HepG2 (cell line): ENCODE results near the gene GABRB1. TPM values are rescaled to one million over a fixed set of nuclear protein-coding genes. Genes with fewer than 3 reads are reported as not detected.

Experiments
- ATAC-seq: fragments of 200-7000 bp; cut with Tn5 transposase; 3 replicates; pipeline ENCODE4 v1.9.1; 2020; ENCODE audit warnings: mild to moderate bottlenecking, moderate library complexity
- BruUV-seq: library from RNA; stranded (reverse); fragments of 400-500 nt; replicated peaks from 2 replicates; lab custom pipeline; 2021; lab: Mats Ljungman, UMichigan
- CTCF ChIA-PET: fragments of 300-600 bp; formaldehyde crosslinking; extraction: SDS; loops from one replicate; lab custom pipeline; 2021; ENCODE audit warnings: low total read pairs, inconsistent platforms, low intra/inter-chr PET ratio; lab: Yijun Ruan, JAX
- POLR2A ChIA-PET: fragments of 350-600 bp; sonication (Branson Sonifier 250); formaldehyde crosslinking; loops from one replicate; lab custom pipeline; 2020; ENCODE audit warnings: antibody characterized with exemption, inconsistent platforms; lab: Yijun Ruan, JAX
- DNase-seq: peaks from one replicate; pipeline ENCODE4 v3.0.0-alpha.2; 2015; ENCODE audit warnings: low spot score
- FAIRE-seq: peaks from 3 replicates; lab custom pipeline; 2011; peaks lifted over from hg19 to GRCh38; lab: Jason Lieb, UNC
- H2AFZ ChIP-seq: one replicate; pipeline ENCODE4 v1.6.1; 2011; ENCODE audit warnings: low read length, inconsistent platforms
- H3K27ac ChIP-seq: fragments of 300-600 bp; 3 replicates; pipeline ENCODE4 v1.8.0; 2011; ENCODE audit warnings: mixed run types, mild to moderate bottlenecking, mixed read lengths, low read length, inconsistent platforms; ENCODE audit not compliant: insufficient read depth; ENCODE audit errors: extremely low read length
- H3K27me3 ChIP-seq, 2 experiments: fragments of 200-600 bp in 1 of 2; 2 replicates in 1 of 2; 3 replicates in 1 of 2; pipeline versions ENCODE4 v1.6.0 to v1.8.0; 2011; ENCODE audit warnings: low read length in 2 of 2, mild to moderate bottlenecking in 2 of 2, moderate library complexity in 2 of 2, inconsistent platforms in 1 of 2; ENCODE audit not compliant: insufficient read depth in 2 of 2, control insufficient read depth in 1 of 2
- H3K36me3 ChIP-seq, 2 experiments: fragments of 200-600 bp in 1 of 2; replicated peaks in 1 of 2; 2 replicates in 1 of 2; 3 replicates in 1 of 2; pipeline versions ENCODE4 v1.5.1 to v1.8.0; 2011; ENCODE audit warnings: low read length in 2 of 2, inconsistent platforms in 1 of 2; ENCODE audit not compliant: insufficient read depth in 2 of 2, control insufficient read depth in 1 of 2
- H3K4me1 ChIP-seq: 2 replicates; pipeline ENCODE4 v1.5.1; 2012; ENCODE audit warnings: low read length, inconsistent platforms; ENCODE audit not compliant: insufficient read depth
- H3K4me2 ChIP-seq: 2 replicates; pipeline ENCODE4 v1.6.0; 2011; ENCODE audit warnings: low read depth, low read length, inconsistent platforms
- H3K4me3 ChIP-seq, 3 experiments: fragments of 200-600 bp in 1 of 3; sonication (generic), shearing (Covaris generic) in 1 of 3; replicated peaks in 1 of 3; 2 replicates each; pipeline ENCODE4 v1.5.1; 2011 to 2016; ENCODE audit warnings: low read length in 3 of 3, inconsistent platforms in 2 of 3, low read depth in 2 of 3, mild to moderate bottlenecking in 2 of 3, control low read depth in 1 of 3, mixed read lengths in 1 of 3; ENCODE audit not compliant: insufficient read depth in 1 of 3
- H3K79me2 ChIP-seq: one replicate; pipeline ENCODE4 v1.6.1; 2011; ENCODE audit warnings: low read length, inconsistent platforms; ENCODE audit not compliant: insufficient read depth
- H3K9ac ChIP-seq: 2 replicates; pipeline ENCODE4 v1.6.0; 2011; ENCODE audit warnings: mild to moderate bottlenecking, low read depth, low read length, inconsistent platforms; ENCODE audit not compliant: insufficient read depth
- H3K9me3 ChIP-seq: 2 replicates; pipeline ENCODE4 v1.5.1; 2012; ENCODE audit warnings: mild to moderate bottlenecking, low read length
- H4K20me1 ChIP-seq: 2 replicates; pipeline ENCODE4 v1.6.0; 2011; ENCODE audit warnings: inconsistent platforms, mild to moderate bottlenecking, low read length, moderate library complexity; ENCODE audit not compliant: insufficient read depth
- ATF4 ChIP-seq, 2 experiments: fragments of 450-650 bp in 1 of 2; sonication (generic) in 1 of 2; formaldehyde crosslinking; IDR thresholded peaks; 2 replicates each; pipeline versions ENCODE4 v1.5.0 to v1.8.0; 2020 to 2022; ENCODE audit warnings: mild to moderate bottlenecking in 1 of 2, missing genetic modification reagents in 1 of 2
- CHD2 ChIP-seq: IDR thresholded peaks from 2 replicates; pipeline ENCODE4 v1.6.1; 2011; ENCODE audit warnings: low read depth, low read length, improper control_type of control experiment
- FIP1L1 ChIP-seq: fragments of 200-400 bp; formaldehyde crosslinking; IDR thresholded peaks from 2 replicates; pipeline ENCODE4 v1.6.1; 2018; ENCODE audit warnings: low read depth, mild to moderate bottlenecking, low read length, moderate library complexity, borderline replicate concordance; ENCODE audit not compliant: insufficient read depth
- GLMP ChIP-seq: sonication (generic); formaldehyde crosslinking; IDR thresholded peaks from 2 replicates; pipeline ENCODE4 v1.9.0; 2021; ENCODE audit warnings: missing genetic modification reagents, mild to moderate bottlenecking, borderline replicate concordance
- IRF1 ChIP-seq: sonication (generic); formaldehyde crosslinking; IDR thresholded peaks from 2 replicates; pipeline ENCODE4 v1.4.0; 2020; ENCODE audit warnings: low read depth, mild to moderate bottlenecking, missing genetic modification reagents
- MAFF ChIP-seq: IDR thresholded peaks from 2 replicates; pipeline ENCODE4 v1.6.1; 2011; ENCODE audit warnings: low read depth, low read length, improper control_type of control experiment
- MEF2D ChIP-seq: sonication (generic); formaldehyde crosslinking; IDR thresholded peaks from 2 replicates; pipeline ENCODE4 v1.5.1; 2020; ENCODE audit warnings: mild to moderate bottlenecking, missing genetic modification reagents
- NFKBIZ ChIP-seq: IDR thresholded peaks from 2 replicates; pipeline ENCODE4 v1.6.1; 2018; ENCODE audit warnings: missing genetic modification reagents, missing compliant biosample characterization
- PPARG ChIP-seq: conservative IDR thresholded peaks from 2 replicates; pipeline ENCODE4 v1.6.1; 2016; ENCODE audit warnings: missing biosample characterization, missing genetic modification reagents
- SOX13 ChIP-seq, 3 experiments: fragments of 450-650 bp in 1 of 3; sonication (generic) in 1 of 3; formaldehyde crosslinking in 1 of 3; IDR thresholded peaks in 2 of 3; conservative IDR thresholded peaks in 1 of 3; 2 replicates each; pipeline versions ENCODE4 v1.5.0 to v1.6.1; 2016 to 2020; ENCODE audit warnings: antibody characterized with exemption in 1 of 3, mild to moderate bottlenecking in 1 of 3, missing compliant biosample characterization in 1 of 3, missing genetic modification reagents in 1 of 3, moderate library complexity in 1 of 3
- ZBTB39 ChIP-seq: sonication (generic); formaldehyde crosslinking; IDR thresholded peaks from 2 replicates; pipeline ENCODE4 v1.5.0; 2020; ENCODE audit warnings: missing genetic modification reagents
- ZBTB7A ChIP-seq: sonication (generic); formaldehyde crosslinking; IDR thresholded peaks from 2 replicates; pipeline ENCODE4 v1.8.0; 2022; ENCODE audit warnings: mild to moderate bottlenecking, missing genetic modification reagents
- ZNF333 ChIP-seq: sonication (generic); formaldehyde crosslinking; IDR thresholded peaks from 2 replicates; pipeline ENCODE4 v1.4.0; 2020; ENCODE audit warnings: mild to moderate bottlenecking, missing genetic modification reagents, borderline replicate concordance
- ZNF549 ChIP-seq: sonication (generic); formaldehyde crosslinking; IDR thresholded peaks from 2 replicates; pipeline ENCODE4 v1.5.0; 2020; ENCODE audit warnings: missing genetic modification reagents
- ZNF562 ChIP-seq: sonication (generic); formaldehyde crosslinking; IDR thresholded peaks from 2 replicates; pipeline ENCODE4 v1.8.0; 2022; ENCODE audit warnings: missing genetic modification reagents, borderline replicate concordance
- ZNF567 ChIP-seq: sonication (generic); formaldehyde crosslinking; IDR thresholded peaks from 2 replicates; pipeline ENCODE4 v1.8.1; 2023; ENCODE audit warnings: mild to moderate bottlenecking, missing genetic modification reagents, borderline replicate concordance
- ZNF577 ChIP-seq: sonication (generic); formaldehyde crosslinking; IDR thresholded peaks from 2 replicates; pipeline ENCODE4 v1.4.0; 2020; ENCODE audit warnings: mild to moderate bottlenecking, low read depth, missing genetic modification reagents, borderline replicate concordance
- ZNF746 ChIP-seq: sonication (generic); formaldehyde crosslinking; IDR thresholded peaks from 2 replicates; pipeline ENCODE4 v1.8.0; 2022; ENCODE audit warnings: mild to moderate bottlenecking, missing genetic modification reagents
- ZNF747 ChIP-seq: sonication (generic); formaldehyde crosslinking; IDR thresholded peaks from 2 replicates; pipeline ENCODE4 v1.8.1; 2023; ENCODE audit warnings: missing genetic modification reagents, mild to moderate bottlenecking, borderline replicate concordance
- WGBS: methylation state at CpG from one replicate; pipeline ENCODE4 v1.1.6; 2017; ENCODE audit warnings: low lambda C conversion rate; 5-methylcytosine and 5-hydroxymethylcytosine counted together
- in situ Hi-C: cut with HindIII; loops from 2 replicates; pipeline ENCODE4 v1.10.0; 2017; ENCODE audit warnings: low pct_unique_long_range_greater_than_20kb; ENCODE audit not compliant: extremely low pct_ligation_motif_present
- intact Hi-C: fragments of 100-400 bp; cut with micrococcal nuclease; formaldehyde crosslinking; loops from one replicate; pipeline ENCODE4 v1.10.0; 2022; ENCODE audit not compliant: unreplicated experiment
- polyA plus RNA-seq, 8 experiments: library from polyadenylated mRNA; depleted of rRNA in 3 of 8; stranded (reverse) in 7 of 8; unstranded in 1 of 8; fragments of >200 nt; fragmentation: Illumina TruSeq in 4 of 8; extraction: Trizol in 4 of 8; gene quantifications; 2 replicates each; pipeline versions ENCODE4 v1.2.1 to v1.2.3, GENCODE V29; 2011 to 2016; ENCODE audit warnings: low read depth in 4 of 8, missing spikeins in 1 of 8, mixed read lengths in 1 of 8; ENCODE audit not compliant: insufficient read depth in 1 of 8
- total RNA-seq, 5 experiments: library from RNA; depleted of rRNA; stranded (reverse); fragments of >200 nt; fragmentation: Illumina TruSeq; extraction: Trizol; gene quantifications; 2 replicates each; pipeline ENCODE4 v1.2.3, GENCODE V29; 2016; ENCODE audit warnings: low read depth in 1 of 5

The GABRB1 gene
- total and polyA plus RNA-seq, 2 of the 13 experiments (the other 11 are each of a cell fraction or from before 2014, with no cell fraction given): not detected

- DNase-seq (no peak), FAIRE-seq (no peak), ATAC-seq (no peak)
- WGBS: 6% methylated on average over 2 of the region's 2 CpGs
- H4K20me1 ChIP-seq: no peaks in the 10 kb centered on the region
- no peaks in the 10 kb centered on the region for H3K4me1 ChIP-seq
- H3K27me3 ChIP-seq: no peaks in the 10 kb centered on the region; a peak in 1 of 5 replicates
- H3K9ac ChIP-seq: no peak overlapping the region
- intact Hi-C loops: no loop called here
- BruUV-seq: no TSS peak
- CTCF ChIA-PET: no interaction called here
- H3K4me3 ChIP-seq: no peak overlapping the region
- no peaks in the 10 kb centered on the region for H3K36me3 ChIP-seq
- in situ Hi-C loops: no loop called here
- H3K79me2 ChIP-seq: no peaks in the 10 kb centered on the region
- POLR2A ChIA-PET: no interaction called here
- H3K4me2 ChIP-seq: no peak overlapping the region
- no peak overlapping the region for H2AFZ ChIP-seq
- no peak overlapping the region for H3K27ac ChIP-seq
- no peaks in the 10 kb centered on the region for H3K9me3 ChIP-seq
- TF ChIP-seq PPARG (CRISPR knock-in tag) (no peak), CHD2 (no peak), ZBTB7A (CRISPR knock-in tag) (no peak), ZBTB39 (no peak), ZNF549 (CRISPR knock-in tag) (no peak), ZNF333 (CRISPR knock-in tag) (no peak), MAFF (no peak), NFKBIZ (CRISPR knock-in tag) (no peak), IRF1 (CRISPR knock-in tag) (no peak), FIP1L1 (no peak), MEF2D (no peak), ATF4 (CRISPR knock-in tag; IDR thresholded peaks at IDR 0.05) (no peak), ZNF746 (CRISPR knock-in tag) (no peak), GLMP (CRISPR knock-in tag) (no peak), ZNF577 (CRISPR knock-in tag) (no peak), SOX13 (IDR thresholded peaks at IDR 0.05) (no peak), SOX13 (CRISPR knock-in tag; conservative IDR thresholded peaks at IDR 0.05 in 1 of 2, IDR thresholded peaks at IDR 0.05 in 1 of 2) (no peak), ZNF567 (CRISPR knock-in tag) (no peak), ZNF747 (CRISPR knock-in tag) (no peak), ZNF562 (CRISPR knock-in tag) (no peak)
These were observed 22.1 kb downstream of the GABRB1 start for GRCh38 chr4:47053485-47053884.
